AG09319 (cell line): Measurements from ENCODE around the gene CADM3.

Experiments used
- DNase-seq: peaks from one replicate; pipeline ENCODE4 v3.0.0-alpha.2; 2010; ENCODE audit warnings: low read depth; ENCODE audit errors: extremely low read depth
- CTCF ChIP-seq: IDR thresholded peaks from 2 replicates; pipeline ENCODE4 v1.5.1; 2011; ENCODE audit warnings: low read depth, mild to moderate bottlenecking, inconsistent platforms, low read length, moderate library complexity

CADM3 gene

DNA sequence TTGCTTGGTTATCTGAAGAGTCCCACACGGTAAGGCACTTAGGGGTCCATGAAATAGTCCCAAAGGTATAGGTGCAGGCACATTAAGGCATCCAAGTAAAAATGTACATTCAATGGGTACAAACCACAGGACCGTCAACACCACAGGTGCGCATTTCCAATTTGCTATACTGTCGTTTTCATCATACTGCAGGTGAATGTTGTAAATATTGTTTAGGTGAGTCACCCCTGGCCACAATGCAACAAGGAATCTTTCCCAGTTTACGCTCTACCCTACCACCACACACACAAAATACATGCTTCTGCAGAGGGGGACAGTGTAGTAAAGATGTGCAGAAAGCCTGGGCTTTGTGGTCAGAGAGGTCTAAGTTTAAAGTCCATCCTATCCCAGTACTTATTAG, 13.7 kb downstream of the CADM3 start:
- DNase-seq, result no peak
- TF ChIP-seq CTCF, result no peak

- TF ChIP-seq CTCF, result no peak
- DNase-seq, result no peak
Observed at GRCh38 chr1:159187033-159187432, 15.6 kb downstream of the CADM3 start.

DNA sequence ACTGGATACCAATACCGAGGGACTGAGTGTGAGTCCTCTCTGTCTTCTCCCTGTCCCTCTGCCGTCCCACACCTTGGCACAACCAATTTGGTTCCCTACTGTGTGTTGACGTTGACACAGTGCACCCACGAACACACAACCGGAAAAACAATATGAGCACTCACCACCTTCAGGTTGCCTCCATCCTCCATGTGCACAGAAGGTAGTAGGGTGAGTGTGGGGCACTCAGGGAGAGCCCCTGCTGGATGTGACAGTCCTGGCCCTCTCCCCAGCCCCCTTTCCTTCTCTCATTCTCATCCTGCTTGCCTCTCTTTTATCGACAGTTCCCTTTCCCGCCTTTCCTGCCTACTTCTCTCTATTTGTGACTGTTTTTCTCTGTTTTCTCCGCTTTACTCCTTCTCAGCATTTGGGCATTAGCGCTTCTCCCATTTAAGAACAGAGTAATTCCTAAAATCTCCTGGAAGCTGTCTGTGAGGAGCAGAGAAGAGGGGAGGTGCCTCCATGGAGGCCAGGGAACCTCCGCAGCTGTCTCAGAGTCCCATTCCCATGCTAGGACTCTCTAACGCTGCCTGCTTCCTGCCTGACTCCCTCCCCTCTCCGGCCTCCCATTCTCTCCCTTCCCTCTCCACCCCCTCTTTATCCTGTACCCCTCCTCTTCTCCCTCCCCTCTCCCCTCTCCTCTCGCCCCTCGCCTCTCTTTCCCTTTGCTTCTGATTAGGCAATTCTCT, 16.4 kb downstream of the CADM3 start:
- DNase-seq, result no peak
- no peak for TF ChIP-seq CTCF

DNA sequence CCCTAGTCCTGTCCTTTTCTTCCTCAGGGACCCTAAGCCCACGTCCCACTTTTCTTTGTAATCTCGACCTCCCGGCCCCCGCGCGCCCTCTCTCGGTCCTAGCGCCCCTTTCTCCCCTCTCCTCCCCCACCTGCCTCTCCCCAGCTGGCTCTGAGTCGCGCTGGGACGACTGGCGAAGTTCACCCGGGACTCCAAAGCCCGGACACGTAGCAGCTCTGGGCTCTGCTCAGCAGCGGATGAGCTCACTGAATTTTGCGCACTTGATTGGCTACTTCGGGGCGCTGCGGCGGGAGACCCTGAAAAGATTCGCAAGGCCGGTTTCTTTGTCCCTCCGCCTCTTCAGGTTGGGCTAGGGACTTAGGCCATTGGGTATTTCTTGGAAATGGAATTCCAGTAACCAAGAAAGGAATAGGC, 17.0 kb downstream of the CADM3 start:
- DNase-seq, result no peak

GRCh38 chr1:159190441-159190840, 19.0 kb downstream of the CADM3 start:
- no peak for DNase-seq
- no peak for TF ChIP-seq CTCF

More for the DNA sequence above, 17.0 kb downstream of the CADM3 start:
- no peak for TF ChIP-seq CTCF

- no peak; the same call in none of the 2 replicates for TF ChIP-seq CTCF
- no peak for DNase-seq
Observed at GRCh38 chr1:159196543-159196942, 25.1 kb downstream of the CADM3 start.

DNA sequence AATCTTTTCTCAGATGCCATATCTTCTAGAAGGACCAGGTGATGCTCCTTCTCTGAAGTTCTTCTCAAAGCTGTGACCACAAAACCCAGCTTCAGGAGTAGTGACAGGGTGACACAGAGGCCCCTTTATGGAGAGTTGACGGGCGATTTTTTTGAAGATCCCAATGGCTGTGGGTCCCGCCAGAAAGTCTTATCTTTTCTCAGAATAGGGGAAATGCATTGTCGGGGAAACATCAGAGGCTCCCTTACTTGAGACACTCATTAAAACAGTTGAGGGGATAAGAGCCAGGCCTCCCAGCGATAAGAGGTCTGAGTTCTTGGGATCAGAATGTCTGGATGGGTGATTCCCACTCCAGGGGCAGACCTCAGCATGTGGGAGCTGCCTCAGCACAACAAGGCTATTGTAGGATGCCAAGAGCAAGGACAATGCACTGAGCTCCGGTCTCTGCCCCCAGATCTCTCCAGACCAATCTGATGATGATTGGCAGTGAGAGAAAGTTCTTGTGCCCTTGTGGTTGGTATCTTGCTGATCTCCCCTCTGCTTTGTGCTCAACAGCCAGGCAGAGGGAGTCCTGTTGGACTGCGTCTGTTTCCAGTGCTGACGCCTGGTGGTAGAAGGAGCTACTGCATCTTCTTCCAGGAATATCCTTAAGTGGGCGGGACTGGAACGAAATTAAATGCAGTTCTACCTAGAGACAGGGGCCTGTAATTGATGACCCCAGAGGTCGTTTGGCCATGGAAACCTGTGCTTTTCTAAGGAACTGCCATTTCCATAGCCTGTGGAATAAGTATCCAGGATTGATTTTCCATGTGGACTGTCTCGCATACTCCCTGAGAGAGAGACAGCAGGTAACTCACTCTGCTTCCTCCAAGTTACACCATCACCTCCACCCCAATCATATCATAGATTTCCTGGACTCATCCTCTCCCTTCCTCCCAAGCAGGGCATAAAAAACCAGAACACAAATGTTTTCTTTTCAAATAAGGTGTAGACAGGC, 26.4 kb downstream of the CADM3 start:
- peak; percentile 98 for TF ChIP-seq CTCF
- peak; percentile 42 for DNase-seq
